A673 (cell line): ENCODE measurements around the gene SLC5A3.

Experiments
- EZH2 ChIP-seq: fragments of 200-600 bp; sonication (generic); IDR thresholded peaks from 2 replicates; pipeline ENCODE4 v1.6.1; 2017; ENCODE audit warnings: borderline replicate concordance, low read depth, mild to moderate bottlenecking, mixed read lengths, antibody characterized with exemption, low read length; ENCODE audit not compliant: poor library complexity, severe bottlenecking
- TF ChIP-seq, protein P1 (sequence below): fragments of 300-800, 200-600 bp; sonication (generic); conservative IDR thresholded peaks from 2 replicates; pipeline ENCODE4 v1.5.1; 2017; ENCODE audit warnings: low read depth, mild to moderate bottlenecking, antibody characterized with exemption, low read length, moderate library complexity, mixed read lengths

DNA sequence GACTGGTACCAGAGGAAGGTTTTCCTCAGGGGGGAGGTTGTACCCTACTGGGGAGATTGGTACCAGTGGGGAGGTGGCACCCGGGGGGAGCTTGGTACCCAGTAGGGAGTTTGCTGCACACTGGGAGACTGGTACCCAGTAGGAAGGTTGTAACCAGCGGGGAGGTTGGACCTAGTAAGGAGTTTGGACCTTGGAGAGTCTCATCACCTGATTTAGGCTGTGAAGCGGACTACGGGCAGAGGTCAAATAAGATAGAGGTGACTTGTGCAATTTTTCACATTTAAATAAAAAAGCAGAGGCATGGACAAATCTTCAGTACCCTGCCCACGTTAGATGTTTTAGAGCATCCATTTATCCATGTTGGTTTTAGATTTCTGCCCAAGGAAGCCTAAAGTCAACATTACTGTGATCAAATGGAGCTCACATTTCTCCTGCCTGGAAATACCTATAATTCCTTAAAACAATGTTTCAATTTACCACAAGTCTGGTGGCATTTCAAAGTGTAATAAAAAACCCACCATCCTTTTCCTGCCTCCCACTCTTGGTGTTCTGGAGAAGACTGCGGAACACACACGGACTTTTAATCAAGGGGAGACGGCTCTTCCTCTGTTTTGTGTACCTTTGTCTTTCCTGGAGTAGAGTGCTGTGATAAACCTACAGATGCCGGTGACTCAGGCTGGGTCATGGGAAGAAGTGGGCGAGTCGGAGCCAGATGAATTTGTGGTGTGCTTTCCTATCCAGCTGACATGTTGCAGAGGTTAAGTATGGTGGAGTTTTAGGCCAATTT, 36.2 kb upstream of the SLC5A3 start:
- TF ChIP-seq, protein P1, sequence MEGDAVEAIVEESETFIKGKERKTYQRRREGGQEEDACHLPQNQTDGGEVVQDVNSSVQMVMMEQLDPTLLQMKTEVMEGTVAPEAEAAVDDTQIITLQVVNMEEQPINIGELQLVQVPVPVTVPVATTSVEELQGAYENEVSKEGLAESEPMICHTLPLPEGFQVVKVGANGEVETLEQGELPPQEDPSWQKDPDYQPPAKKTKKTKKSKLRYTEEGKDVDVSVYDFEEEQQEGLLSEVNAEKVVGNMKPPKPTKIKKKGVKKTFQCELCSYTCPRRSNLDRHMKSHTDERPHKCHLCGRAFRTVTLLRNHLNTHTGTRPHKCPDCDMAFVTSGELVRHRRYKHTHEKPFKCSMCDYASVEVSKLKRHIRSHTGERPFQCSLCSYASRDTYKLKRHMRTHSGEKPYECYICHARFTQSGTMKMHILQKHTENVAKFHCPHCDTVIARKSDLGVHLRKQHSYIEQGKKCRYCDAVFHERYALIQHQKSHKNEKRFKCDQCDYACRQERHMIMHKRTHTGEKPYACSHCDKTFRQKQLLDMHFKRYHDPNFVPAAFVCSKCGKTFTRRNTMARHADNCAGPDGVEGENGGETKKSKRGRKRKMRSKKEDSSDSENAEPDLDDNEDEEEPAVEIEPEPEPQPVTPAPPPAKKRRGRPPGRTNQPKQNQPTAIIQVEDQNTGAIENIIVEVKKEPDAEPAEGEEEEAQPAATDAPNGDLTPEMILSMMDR = no peak
- TF ChIP-seq EZH2 = no peak
